HuH-7.5 (cell line): ENCODE results near the gene SLC9A7.

Experiments
- DNase-seq: peaks from one replicate; pipeline ENCODE4 v3.0.0; 2011; ENCODE audit warnings: low spot score

The SLC9A7 gene

GRCh38 chrX:46703980-46704379, 54.9 kb downstream of the SLC9A7 start:
- DNase-seq, result no peak

GRCh38 chrX:46698691-46699090, 60.2 kb downstream of the SLC9A7 start:
- DNase-seq, result no peak

DNA sequence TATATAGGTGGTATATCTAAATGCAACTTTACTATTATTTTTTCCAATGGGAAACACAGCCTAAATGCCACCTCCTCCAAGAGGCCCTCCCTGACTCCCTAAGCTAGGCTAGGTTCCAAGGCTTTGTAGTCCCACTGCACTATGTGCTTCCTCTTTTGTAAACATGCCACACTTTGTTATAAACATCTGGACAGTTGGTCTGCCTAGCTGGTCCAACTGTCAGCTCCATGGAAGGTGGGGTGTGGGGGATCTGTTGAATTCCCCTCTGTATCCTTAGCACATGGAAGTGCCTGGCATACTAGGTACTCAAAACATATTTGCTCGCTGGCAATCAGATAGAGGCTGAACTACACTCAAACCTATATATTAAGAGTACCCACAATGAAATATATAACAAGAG, 63.4 kb downstream of the SLC9A7 start:
- DNase-seq, result no peak

DNA sequence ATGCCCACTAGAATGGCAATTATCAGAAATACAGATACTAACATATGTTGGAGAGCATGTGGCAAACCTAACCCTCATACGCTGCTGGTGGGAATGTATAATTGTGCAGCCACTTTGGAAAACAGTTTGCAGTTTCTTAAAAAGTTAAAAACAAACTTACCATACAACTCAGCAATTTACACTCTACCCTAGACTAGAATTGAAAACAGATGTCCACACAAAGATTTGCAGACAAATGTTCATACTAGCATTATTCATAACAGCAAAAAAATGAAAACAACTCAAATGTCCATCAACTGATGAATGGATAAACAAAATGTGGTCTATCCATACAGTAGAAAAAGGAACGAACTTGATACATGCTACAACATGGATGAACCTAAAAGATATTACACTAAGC, 64.4 kb downstream of the SLC9A7 start:
- DNase-seq, result no peak

- DNase-seq, result no peak
Observed at GRCh38 chrX:46693149-46693548, 65.8 kb downstream of the SLC9A7 start.

GRCh38 chrX:46690818-46691217, 68.1 kb downstream of the SLC9A7 start:
- DNase-seq, result no peak

GRCh38 chrX:46687619-46688018, 71.3 kb downstream of the SLC9A7 start:
- DNase-seq, result no peak

GRCh38 chrX:46686003-46686645, 72.8 kb downstream of the SLC9A7 start:
- no peak for DNase-seq

GRCh38 chrX:46683048-46683447, 75.9 kb downstream of the SLC9A7 start:
- peak; percentile 4 for DNase-seq

GRCh38 chrX:46681849-46682248, 77.1 kb downstream of the SLC9A7 start:
- no peak for DNase-seq

DNA sequence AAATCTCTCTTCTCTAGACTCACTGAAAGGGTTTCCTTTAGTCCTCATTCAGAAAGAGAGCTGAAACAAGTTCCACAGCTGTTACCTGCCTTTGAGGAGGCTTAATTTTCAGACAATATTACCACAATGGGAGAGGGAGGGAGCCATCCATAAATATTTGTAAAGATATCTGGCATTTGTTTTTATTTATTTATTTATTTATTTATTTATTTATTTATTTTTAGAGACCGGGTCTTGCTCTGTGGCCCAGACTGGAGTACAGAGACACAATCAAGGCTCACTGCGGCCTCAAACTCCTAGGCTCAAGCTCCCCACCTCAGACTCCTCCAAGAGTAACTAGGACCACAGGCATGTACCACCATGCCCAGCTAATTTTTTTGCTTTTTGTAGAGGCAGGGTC, 80.7 kb downstream of the SLC9A7 start:
- no peak for DNase-seq

GRCh38 chrX:46676399-46677356, 82.2 kb downstream of the SLC9A7 start:
- DNase-seq, result no peak

DNA sequence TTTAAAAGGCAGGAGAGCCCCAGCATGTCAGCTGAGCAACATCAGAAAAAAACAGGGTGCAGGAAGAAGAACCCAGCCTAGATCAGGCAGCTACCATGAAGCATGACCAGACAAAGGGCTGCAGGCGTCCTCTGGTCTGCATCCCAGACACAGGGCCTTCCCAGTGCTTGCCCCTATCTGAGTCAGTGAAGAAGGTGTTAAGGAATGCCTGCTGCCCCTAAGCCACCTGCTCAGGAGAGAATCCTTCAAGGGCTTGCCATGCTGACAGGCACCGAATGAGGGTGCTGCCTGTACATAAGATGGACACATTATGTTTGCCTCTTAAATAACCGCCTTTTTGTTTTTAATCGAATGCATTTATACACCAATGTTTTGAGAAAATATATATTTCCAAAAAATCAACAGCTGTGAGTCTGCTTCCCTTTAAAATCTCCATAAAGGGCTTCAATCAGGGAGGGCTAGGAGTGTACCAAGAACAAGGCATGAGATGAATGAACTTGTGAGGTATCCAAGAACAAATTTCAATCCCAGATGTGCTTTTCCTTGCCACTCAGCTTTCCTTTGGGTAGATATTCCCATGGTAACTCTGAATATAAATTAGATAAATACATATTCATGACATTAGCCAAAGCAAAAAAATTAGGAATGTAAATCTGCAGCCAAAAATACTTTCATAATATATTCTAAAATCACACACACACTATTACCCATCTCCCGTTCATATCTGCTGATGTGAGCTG, 85.1 kb downstream of the SLC9A7 start:
- DNase-seq, result no peak

- no peak for DNase-seq
Observed at GRCh38 chrX:46670316-46670715, 88.6 kb downstream of the SLC9A7 start.

GRCh38 chrX:46666831-46667230, 92.1 kb downstream of the SLC9A7 start:
- no peak for DNase-seq

DNA sequence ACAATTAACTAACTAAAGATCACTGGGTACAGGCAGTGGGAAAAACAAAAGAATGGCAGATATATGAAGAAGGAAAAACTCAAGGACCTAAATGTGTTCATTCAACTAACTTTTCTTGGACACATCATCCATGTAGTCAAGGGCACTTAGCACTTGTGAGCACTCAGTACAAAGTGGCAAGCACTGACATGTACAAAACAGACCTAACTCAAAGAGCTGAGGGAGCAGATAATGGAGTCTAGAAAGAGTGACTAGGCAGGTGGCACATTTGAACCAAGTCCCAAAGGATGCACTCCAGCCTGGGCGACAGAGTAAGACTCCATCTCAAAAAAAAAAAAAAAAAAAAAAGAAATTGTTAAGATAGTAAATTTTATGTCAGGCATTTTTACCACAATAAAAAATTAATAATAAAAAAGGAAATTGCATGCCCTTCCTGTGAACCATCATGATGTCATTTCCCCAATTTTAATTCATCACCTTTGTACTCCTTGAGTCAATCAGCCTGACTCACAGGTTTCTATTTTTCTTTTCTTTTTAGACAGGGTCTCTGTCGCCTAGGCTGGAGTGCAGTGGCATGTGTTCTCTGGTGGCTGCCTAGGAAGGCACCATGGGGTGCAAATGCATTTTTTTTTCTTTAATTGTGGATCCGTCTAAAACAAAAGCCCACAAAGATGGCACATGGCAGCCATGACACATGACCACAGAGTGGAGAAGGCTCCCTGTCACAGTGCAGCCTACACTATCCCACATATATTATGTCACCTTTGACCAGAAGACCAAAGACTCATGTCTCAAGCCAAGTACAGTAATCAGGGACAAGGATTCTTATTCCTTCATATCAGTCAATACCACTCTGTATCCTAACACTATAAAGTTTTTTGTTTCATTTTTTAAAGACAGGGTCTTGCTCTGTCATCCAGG, 93.4 kb downstream of the SLC9A7 start:
- no peak for DNase-seq

GRCh38 chrX:46662188-46662958, 96.5 kb downstream of the SLC9A7 start:
- DNase-seq, result no peak

DNA sequence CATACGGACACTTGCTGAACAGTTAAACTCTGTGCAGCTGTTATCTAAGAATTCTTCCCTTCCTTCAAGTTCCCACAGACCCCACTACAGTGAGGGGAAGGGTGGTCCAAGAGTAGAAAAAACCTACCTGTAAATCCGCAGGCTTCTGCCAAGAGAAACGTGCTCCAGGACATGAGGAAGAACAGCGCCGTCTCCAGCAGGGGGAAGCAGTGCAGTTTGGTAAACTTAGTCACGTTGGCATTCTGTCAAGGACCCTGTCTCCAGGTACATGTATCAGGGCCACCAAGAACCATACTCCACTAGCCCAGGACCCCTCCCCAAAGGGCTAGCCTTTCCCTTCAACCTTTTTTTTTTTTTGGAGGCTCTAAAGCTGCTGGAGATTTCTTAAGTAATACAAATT, 105.4 kb downstream of the SLC9A7 start:
- DNase-seq, result peak; percentile 7

- no peak for DNase-seq
Observed at GRCh38 chrX:46649421-46650260, 109.3 kb downstream of the SLC9A7 start.

DNA sequence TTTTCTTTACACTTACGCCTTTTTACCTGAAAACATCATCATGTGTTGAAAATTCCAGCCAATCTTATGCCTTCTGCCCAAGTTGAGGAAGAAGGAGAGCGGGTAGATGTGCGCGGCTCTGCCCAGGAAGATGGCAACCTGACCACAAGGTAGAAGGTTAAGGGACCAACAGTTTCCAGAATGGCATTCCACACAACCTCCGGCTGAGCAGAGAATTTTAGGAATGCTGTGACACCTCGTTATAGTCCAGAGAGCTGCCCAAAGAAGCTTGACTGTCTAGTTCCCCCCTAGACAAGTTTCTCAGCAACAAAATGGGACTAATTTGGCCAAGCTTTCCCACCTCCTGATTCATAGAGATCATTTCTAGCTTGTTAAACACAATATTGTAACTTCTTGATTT, 110.3 kb downstream of the SLC9A7 start:
- DNase-seq, result no peak
